Memory B cell (primary cell): ENCODE results near the gene FHIT.
"Not testable (repeated sequence)": the region's sequence is repeated elsewhere in the genome, so short reads cannot be mapped to it uniquely, and the experiment has no call there.

ENCODE experiments used
- ATAC-seq: fragments of 150-1000 bp; cut with Tn5 transposase; 2 replicates; pipeline ENCODE4 v1.10.0; 2021; ENCODE audit warnings: low read depth, mild to moderate bottlenecking, moderate library complexity
- DNase-seq, 2 donors: peaks; one replicate each; pipeline ENCODE4 v3.0.0; 2022; ENCODE audit warnings: low spot score in 2 of 2
- H3K27ac Mint-ChIP-seq: one replicate; pipeline ENCODE4 v1.8.0; 2022; ENCODE audit warnings: mild to moderate bottlenecking, moderate library complexity, mixed read lengths
- H3K27me3 Mint-ChIP-seq: one replicate; pipeline ENCODE4 v1.8.0; 2022; ENCODE audit warnings: mixed read lengths
- H3K36me3 Mint-ChIP-seq: one replicate; pipeline ENCODE4 v1.8.0; 2022; ENCODE audit warnings: mild to moderate bottlenecking, mixed read lengths
- H3K4me1 Mint-ChIP-seq: one replicate; pipeline ENCODE4 v1.8.0; 2022; ENCODE audit warnings: mixed read lengths
- H3K4me3 Mint-ChIP-seq: one replicate; pipeline ENCODE4 v1.8.0; 2022; ENCODE audit warnings: mild to moderate bottlenecking, moderate library complexity, mixed read lengths
- H3K9me3 Mint-ChIP-seq: one replicate; pipeline ENCODE4 v1.8.0; 2022; ENCODE audit warnings: mixed read lengths

FHIT gene

GRCh38 chr3:61061092-61061723, 190.0 kb downstream of the FHIT start:
- no peaks in the 10 kb centered on the region for H3K4me1 Mint-ChIP-seq
- no peak for ATAC-seq
- no peaks in the 10 kb centered on the region for H3K9me3 Mint-ChIP-seq
- no peak overlapping the region for H3K27ac Mint-ChIP-seq
- H3K36me3 Mint-ChIP-seq, result no peaks in the 10 kb centered on the region
- H3K27me3 Mint-ChIP-seq, result no peaks in the 10 kb centered on the region
- DNase-seq, result no peak
- H3K4me3 Mint-ChIP-seq, result no peak overlapping the region

GRCh38 chr3:61060411-61060861, 190.8 kb downstream of the FHIT start:
- no peak for DNase-seq
- H3K36me3 Mint-ChIP-seq, result no peaks in the 10 kb centered on the region
- no peak for ATAC-seq
- no peaks in the 10 kb centered on the region for H3K9me3 Mint-ChIP-seq
- no peak overlapping the region for H3K4me3 Mint-ChIP-seq
- H3K4me1 Mint-ChIP-seq, result no peaks in the 10 kb centered on the region
- H3K27me3 Mint-ChIP-seq, result no peaks in the 10 kb centered on the region
- no peak overlapping the region for H3K27ac Mint-ChIP-seq

GRCh38 chr3:61058836-61059235, 192.4 kb downstream of the FHIT start:
- H3K4me1 Mint-ChIP-seq, result no peaks in the 10 kb centered on the region
- no peaks in the 10 kb centered on the region for H3K27me3 Mint-ChIP-seq
- no peak overlapping the region for H3K4me3 Mint-ChIP-seq
- H3K9me3 Mint-ChIP-seq, result no peaks in the 10 kb centered on the region
- no peaks in the 10 kb centered on the region for H3K36me3 Mint-ChIP-seq
- DNase-seq (no peak), ATAC-seq (no peak)
- H3K27ac Mint-ChIP-seq, result no peak overlapping the region

DNA sequence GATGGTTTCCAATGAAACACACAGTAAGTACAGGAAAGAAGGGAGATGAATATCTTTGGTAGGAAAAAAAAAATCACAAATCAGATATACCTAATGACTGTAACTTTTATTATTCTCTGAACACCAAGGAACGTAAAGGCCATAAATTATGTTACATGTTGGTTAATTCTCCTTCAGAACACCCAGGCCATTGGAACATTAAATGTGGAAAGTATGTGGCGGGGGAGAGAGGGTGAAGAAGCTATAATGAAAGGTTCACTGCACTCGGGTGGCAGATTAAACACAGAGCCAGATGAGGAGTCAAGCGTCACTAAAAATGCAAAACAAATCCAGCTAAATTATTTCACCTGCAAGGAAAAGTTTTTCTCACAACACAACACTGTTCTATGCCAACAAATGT, 193.8 kb downstream of the FHIT start:
- H3K4me1 Mint-ChIP-seq, result no peaks in the 10 kb centered on the region
- H3K27ac Mint-ChIP-seq, result no peak overlapping the region
- no peaks in the 10 kb centered on the region for H3K36me3 Mint-ChIP-seq
- H3K27me3 Mint-ChIP-seq, result no peaks in the 10 kb centered on the region
- ATAC-seq, result no peak
- H3K9me3 Mint-ChIP-seq, result no peaks in the 10 kb centered on the region
- no peak overlapping the region for H3K4me3 Mint-ChIP-seq
- no peak for DNase-seq

DNA sequence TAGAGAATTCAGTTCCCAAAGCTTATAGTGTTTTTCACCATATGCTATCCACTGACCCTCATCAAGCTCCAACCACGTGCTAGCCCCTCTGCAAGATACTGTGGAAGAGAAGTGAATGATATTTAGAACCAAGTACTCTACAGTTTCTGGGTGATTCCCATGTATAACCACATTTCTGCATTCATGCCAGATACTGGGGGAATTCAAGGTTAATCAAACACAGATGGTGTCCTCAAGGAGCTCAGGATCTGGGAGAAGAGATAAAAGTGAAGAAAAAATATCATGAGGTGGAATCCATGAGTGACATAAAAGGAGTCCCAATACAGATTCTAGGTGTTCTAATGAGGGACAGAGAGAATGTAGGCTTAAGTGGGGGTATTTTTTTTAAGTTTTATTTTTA, 195.8 kb downstream of the FHIT start:
- no peaks in the 10 kb centered on the region for H3K4me1 Mint-ChIP-seq
- H3K9me3 Mint-ChIP-seq, result no peaks in the 10 kb centered on the region
- H3K27ac Mint-ChIP-seq, result no peak overlapping the region
- no peaks in the 10 kb centered on the region for H3K36me3 Mint-ChIP-seq
- no peak overlapping the region for H3K4me3 Mint-ChIP-seq
- H3K27me3 Mint-ChIP-seq, result no peaks in the 10 kb centered on the region
- DNase-seq (no peak), ATAC-seq (no peak)

- ATAC-seq, result no peak
- H3K9me3 Mint-ChIP-seq, result no peaks in the 10 kb centered on the region
Measured at GRCh38 chr3:61053781-61054496, 197.3 kb downstream of the FHIT start.

GRCh38 chr3:61052851-61053250, 198.4 kb downstream of the FHIT start:
- Mint-ChIP-seq H3K4me1 (no peaks in the 10 kb centered on the region), H3K4me3 (no peak overlapping the region), H3K36me3 (no peaks in the 10 kb centered on the region), H3K27ac (no peak overlapping the region), H3K27me3 (no peaks in the 10 kb centered on the region), H3K9me3 (no peaks in the 10 kb centered on the region)
- DNase-seq (no peak), ATAC-seq (no peak)

More at GRCh38 chr3:61053781-61054496, 197.3 kb downstream of the FHIT start:
- no peaks in the 10 kb centered on the region for H3K27me3 Mint-ChIP-seq
- no peaks in the 10 kb centered on the region for H3K4me1 Mint-ChIP-seq
- H3K36me3 Mint-ChIP-seq, result no peaks in the 10 kb centered on the region
- DNase-seq, result no peak
- H3K4me3 Mint-ChIP-seq, result no peak overlapping the region
- H3K27ac Mint-ChIP-seq, result no peak overlapping the region

DNA sequence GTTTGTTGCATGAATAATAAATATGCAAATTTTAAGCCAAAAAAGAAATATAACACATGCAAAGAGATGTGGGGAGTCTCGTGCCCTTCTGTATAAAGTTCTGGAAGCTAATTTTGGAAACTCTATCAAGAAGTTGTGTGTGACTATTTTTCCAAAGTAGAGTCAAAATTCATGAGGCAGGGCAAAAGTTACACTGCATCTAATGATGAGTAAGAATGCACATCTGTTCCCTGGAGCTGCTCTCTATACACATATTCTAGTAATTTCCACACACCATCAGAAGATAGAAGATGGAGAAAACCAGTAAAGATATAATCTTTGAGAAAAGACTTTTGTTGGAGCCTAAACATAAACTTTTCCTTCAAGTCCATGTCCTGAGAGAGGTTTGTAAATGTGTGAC, 199.6 kb downstream of the FHIT start:
- Mint-ChIP-seq H3K27ac (no peak overlapping the region), H3K27me3 (no peaks in the 10 kb centered on the region), H3K4me1 (no peaks in the 10 kb centered on the region), H3K4me3 (no peak overlapping the region), H3K9me3 (peaks cover 2% of the 10 kb centered on the region), H3K36me3 (no peaks in the 10 kb centered on the region)
- ATAC-seq, result no peak
- no peak for DNase-seq

GRCh38 chr3:61045169-61045568, 206.1 kb downstream of the FHIT start:
- not testable (repeated sequence) for H3K4me1 Mint-ChIP-seq, H3K27me3 Mint-ChIP-seq, H3K36me3 Mint-ChIP-seq, H3K4me3 Mint-ChIP-seq, ATAC-seq, DNase-seq, H3K27ac Mint-ChIP-seq, H3K9me3 Mint-ChIP-seq

GRCh38 chr3:61043156-61043555, 208.1 kb downstream of the FHIT start:
- H3K36me3 Mint-ChIP-seq, result peaks cover 15% of the 10 kb centered on the region
- no peak for ATAC-seq
- H3K9me3 Mint-ChIP-seq, result peaks cover 2% of the 10 kb centered on the region
- H3K27ac Mint-ChIP-seq, result no peak overlapping the region
- H3K4me1 Mint-ChIP-seq, result no peaks in the 10 kb centered on the region
- no peak overlapping the region for H3K4me3 Mint-ChIP-seq
- no peaks in the 10 kb centered on the region for H3K27me3 Mint-ChIP-seq
- no peak for DNase-seq

- no peak for ATAC-seq
- no peaks in the 10 kb centered on the region for H3K27me3 Mint-ChIP-seq
- no peak overlapping the region for H3K27ac Mint-ChIP-seq
Measured at GRCh38 chr3:61040618-61041017, 210.6 kb downstream of the FHIT start.

DNA sequence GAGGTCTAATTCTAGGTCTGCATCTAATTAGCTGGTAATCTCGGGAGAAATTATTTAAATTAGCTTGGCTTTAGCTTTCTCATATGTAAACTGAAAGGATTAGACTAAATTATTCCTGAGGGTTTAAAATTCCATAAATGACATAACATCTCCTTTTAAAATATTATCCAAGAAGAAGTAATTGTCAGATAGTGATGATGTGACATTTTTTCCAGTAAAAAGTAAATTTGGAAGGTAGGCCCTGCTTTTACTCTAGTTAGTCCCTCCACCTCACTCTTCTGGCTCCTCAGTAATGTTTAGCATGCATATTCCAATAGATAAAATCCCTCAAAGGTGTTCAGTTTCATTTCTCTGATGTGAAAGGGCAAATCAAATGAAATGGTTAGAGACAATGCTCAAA, 215.7 kb downstream of the FHIT start:
- Mint-ChIP-seq H3K36me3 (peaks cover 9% of the 10 kb centered on the region), H3K9me3 (peaks cover 3% of the 10 kb centered on the region), H3K4me3 (no peak overlapping the region), H3K27me3 (no peaks in the 10 kb centered on the region), H3K4me1 (no peaks in the 10 kb centered on the region), H3K27ac (no peak overlapping the region)
- no peak for ATAC-seq
- no peak for DNase-seq

More at GRCh38 chr3:61040618-61041017, 210.6 kb downstream of the FHIT start:
- DNase-seq, result no peak
- Mint-ChIP-seq H3K4me1 (no peaks in the 10 kb centered on the region), H3K4me3 (no peak overlapping the region), H3K36me3 (peaks cover 15% of the 10 kb centered on the region), H3K9me3 (no peaks in the 10 kb centered on the region)

- DNase-seq (no peak), ATAC-seq (no peak)
- Mint-ChIP-seq H3K27me3 (no peaks in the 10 kb centered on the region), H3K4me3 (no peak overlapping the region), H3K9me3 (peaks cover 3% of the 10 kb centered on the region), H3K36me3 (no peaks in the 10 kb centered on the region), H3K27ac (no peak overlapping the region), H3K4me1 (peaks cover 2% of the 10 kb centered on the region)
Measured at GRCh38 chr3:61032991-61033390, 218.3 kb downstream of the FHIT start.

DNA sequence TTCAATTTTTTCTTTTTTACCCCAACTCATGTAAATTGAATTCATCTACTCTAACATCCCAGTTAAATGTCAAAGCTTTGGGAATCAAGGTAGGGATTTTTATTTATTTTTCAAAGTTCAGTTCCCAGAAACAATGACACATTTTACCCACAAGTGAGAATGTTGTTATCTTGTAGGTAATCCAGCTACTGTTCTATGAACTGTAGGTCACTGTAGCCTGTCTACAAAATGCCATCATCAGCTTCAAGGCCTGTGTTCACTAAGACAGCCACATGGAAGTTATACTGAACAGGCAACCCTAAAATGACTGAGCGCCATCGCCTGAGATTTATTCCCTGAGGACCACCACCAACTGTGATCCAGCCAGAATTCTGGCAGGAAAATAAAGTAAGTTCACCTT, 219.7 kb downstream of the FHIT start:
- no peaks in the 10 kb centered on the region for H3K27me3 Mint-ChIP-seq
- H3K27ac Mint-ChIP-seq, result no peak overlapping the region
- no peak for ATAC-seq
- peaks cover 2% of the 10 kb centered on the region for H3K4me1 Mint-ChIP-seq
- H3K36me3 Mint-ChIP-seq, result no peaks in the 10 kb centered on the region
- no peak for DNase-seq
- no peak overlapping the region for H3K4me3 Mint-ChIP-seq
- H3K9me3 Mint-ChIP-seq, result peaks cover 3% of the 10 kb centered on the region
